Forelimb muscle (tissue), 1 donor: ENCODE results near the gene CCSER1. TPM values are rescaled to one million over a fixed set of nuclear protein-coding genes. Genes with fewer than 3 reads are reported as not detected.
"Not testable (repeated sequence)": the region's sequence is repeated elsewhere in the genome, so short reads cannot be mapped to it uniquely, and the experiment has no call there.

ENCODE experiments used
- DNase-seq: peaks from one replicate; pipeline ENCODE4 v3.0.0-alpha.2; 2013; ENCODE audit warnings: low read depth
- polyA plus RNA-seq: library from polyadenylated mRNA; unstranded; fragments of 120-200 nt; gene quantifications from one replicate; pipeline ENCODE4 v1.2.1, GENCODE V29; 2013; ENCODE audit not compliant: insufficient read length

CCSER1 gene
- polyA plus RNA-seq, 1 donor, result 0.22 TPM

DNA sequence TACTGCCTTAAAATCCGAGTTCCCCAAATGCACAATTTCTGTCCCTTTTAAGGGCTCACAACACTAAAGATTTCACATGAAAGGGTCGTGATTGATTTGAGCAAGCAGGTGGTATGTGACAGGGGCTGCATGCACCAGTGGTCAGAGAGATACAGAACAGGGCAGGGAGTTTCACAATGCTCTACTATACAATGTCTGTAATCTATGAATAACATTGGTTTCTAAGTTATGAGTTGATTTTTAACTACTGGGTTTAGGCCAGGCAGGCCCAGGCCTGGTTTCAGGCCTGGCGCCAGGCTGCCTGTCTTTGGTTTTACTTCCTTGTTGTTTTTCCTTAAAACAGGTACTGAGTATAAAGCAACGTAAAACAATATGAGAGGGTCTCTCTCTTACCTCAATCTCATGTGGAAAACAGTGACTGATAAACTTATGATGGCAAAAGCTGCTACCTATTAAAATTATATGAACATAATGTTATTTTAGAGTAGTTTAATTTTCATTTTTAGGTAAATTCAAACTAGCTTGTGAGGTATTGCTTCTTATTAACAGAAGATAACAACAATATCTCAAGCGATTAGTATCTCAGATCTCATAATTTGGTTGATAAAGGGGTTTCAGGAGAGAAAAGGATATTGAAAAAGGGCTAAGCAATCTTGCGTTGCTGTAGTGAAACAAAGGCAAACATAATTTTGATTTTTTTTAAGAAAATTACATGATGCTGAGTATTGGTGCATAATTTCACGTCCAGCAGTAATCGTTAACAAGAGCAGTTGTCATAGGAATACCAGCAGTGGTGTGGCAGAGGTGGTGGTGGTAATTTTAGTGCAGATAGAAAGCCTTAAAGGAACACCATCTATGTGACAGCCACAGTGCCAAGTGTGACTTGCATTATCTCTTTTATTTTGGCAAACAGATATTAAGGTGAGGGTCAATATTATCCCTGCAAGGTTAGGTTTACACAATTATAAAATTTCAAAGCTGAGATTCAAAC is 1232.1 kb downstream of the CCSER1 start:
- DNase-seq, result no peak

DNA sequence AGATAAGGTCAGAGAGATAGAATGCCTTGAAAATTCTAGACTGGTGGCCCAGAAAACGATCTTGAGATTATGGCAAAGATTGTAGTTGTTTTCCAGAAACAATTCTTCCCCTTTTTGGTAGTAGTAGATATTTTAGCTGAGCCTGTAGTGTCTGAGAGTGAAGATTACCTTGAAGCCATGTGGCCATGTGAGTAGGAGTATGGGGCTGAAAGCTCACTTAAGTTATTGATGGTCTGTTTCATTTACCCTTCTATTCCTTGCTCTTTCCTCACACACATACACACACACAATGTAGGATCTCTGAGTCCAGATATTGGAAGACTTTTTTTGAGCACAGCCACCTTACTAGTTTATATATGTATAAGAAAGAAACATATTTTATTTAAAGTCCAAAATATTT is 1234.9 kb downstream of the CCSER1 start:
- no peak for DNase-seq

DNA sequence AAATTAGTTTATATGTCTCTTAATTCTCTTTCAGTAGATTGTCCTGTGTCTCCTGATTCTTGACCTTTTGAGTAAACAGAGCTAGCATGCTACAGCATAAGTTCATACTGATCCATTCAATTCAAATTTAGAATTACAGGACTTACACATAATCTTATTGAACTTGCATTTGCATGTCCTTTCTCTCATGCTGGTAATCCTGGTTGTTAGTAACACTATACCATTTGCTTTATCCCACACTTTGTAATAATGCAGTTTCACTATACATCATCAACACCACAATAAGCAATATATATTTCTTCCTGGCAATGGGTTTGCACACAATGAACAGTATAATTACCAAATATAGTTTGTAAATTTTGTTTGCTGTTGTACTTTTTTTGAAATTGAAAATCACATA is 1239.4 kb downstream of the CCSER1 start:
- DNase-seq, result no peak

GRCh38 chr4:91369116-91369515 is 1241.9 kb downstream of the CCSER1 start:
- DNase-seq, result no peak

GRCh38 chr4:91373546-91373945 is 1246.4 kb downstream of the CCSER1 start:
- DNase-seq, result no peak

DNA sequence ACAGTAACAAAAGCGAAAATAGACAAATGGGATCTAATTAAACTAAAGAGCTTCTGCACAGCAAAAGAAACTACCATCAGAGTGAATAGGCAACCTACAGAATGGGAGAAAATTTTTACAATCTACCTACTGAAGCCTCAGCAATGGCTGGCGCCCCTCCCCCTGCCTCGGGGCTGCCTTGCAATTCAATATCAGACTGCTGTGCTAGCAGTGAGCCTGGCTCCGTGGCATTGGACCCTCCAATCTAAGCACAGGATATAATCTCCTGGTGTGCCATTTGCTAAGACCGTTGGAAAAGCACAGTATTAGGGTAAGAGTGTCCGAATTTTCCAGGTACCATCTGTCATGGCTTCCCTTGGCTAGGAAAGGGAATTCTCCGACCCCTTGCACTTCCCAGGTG is 1278.2 kb downstream of the CCSER1 start:
- not testable (repeated sequence) for DNase-seq

DNA sequence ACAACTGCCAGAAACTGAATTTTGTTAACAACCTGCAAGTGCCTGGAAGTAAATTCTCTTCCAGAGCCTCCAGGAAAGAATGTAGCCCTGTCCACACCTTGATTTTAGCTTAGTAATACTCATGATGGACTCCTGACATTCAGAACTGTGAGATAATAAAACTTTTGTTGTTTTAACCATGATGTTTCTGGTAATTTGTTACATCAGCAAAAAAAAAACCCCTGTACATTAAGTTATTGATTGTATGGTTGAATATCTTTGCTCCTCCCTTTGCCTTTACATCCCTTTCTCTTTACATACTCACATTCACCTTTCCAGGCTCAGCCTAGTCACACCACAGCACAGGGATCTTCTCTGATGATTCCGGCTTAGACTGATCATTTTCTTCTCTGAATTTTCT is 1294.8 kb downstream of the CCSER1 start:
- no peak for DNase-seq

DNA sequence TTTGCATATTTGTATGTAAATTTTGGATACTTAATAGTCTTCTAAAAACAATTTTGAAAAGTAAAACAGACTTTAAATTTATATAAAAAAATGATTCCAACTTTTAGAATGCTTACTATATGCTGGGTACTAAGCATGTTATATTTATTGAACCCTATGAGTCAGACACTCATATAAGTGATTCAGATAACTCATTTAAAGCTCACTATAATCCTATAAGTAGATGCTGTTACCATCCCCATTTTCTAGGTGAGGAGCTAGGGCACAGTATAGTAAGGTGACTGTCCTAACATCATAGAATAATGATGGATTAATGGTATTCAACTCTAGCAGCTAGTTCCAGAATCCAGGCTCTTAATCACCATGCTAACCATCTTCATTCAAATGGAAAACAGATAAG is 1299.5 kb downstream of the CCSER1 start:
- DNase-seq, result no peak

- DNase-seq, result no peak
These were observed 1300.0 kb downstream of the CCSER1 start for GRCh38 chr4:91427171-91427570.

GRCh38 chr4:91434631-91435030 is 1307.4 kb downstream of the CCSER1 start:
- DNase-seq, result peak; percentile 5

GRCh38 chr4:91436556-91436955 is 1309.4 kb downstream of the CCSER1 start:
- no peak for DNase-seq

- DNase-seq, result no peak
These were observed 1320.0 kb downstream of the CCSER1 start for GRCh38 chr4:91447168-91447567.

DNA sequence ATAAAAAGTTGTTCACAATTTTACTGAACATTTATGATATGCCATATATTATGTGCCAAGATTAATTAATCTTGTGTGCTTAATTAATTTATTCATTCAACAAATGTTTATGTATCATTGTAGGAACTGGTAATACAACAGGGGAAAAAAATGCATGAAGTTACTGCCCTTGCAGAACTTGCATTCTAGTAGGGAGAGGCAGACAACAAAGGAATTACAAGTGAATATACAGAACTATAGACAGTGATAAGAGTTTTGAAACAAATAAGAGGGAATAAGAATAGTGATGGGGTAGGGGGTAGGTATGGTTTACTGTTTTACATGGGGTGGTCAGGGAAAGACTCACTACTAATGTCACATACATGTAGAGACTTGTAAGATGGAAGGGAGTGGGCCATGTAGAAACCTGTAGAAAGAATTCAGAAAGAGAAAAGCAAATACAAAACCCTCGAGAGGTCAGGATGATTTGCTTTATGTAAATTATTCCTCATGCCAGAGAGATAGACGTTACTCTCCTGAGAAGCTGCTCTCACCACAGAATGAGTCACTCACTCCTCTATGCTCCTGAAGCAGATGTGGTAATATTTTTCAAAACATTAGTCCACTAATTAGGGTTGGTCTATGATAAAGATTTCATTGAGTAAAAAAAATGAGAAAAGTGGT is 1321.6 kb downstream of the CCSER1 start:
- no peak for DNase-seq

DNA sequence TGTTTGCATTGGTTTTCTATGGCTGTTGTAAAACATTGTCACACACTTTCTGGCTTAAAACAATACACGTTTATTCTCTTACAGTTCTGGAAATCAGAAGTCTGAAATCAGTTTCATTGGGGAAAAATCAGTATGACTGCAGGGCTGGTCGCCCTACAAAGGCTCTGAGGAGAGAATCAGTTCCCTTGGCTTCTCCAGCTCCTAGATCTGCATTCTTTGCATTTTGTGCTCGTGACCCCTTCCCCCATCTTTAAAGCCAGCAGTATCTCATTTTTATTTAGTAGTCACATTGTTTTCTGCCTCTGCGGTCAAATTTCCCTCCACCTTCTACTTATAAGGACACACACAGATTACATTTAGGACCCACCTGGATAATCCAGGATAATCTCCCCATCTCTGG is 1326.9 kb downstream of the CCSER1 start:
- no peak for DNase-seq

GRCh38 chr4:91462566-91462965 is 1335.4 kb downstream of the CCSER1 start:
- DNase-seq, result not testable (repeated sequence)

DNA sequence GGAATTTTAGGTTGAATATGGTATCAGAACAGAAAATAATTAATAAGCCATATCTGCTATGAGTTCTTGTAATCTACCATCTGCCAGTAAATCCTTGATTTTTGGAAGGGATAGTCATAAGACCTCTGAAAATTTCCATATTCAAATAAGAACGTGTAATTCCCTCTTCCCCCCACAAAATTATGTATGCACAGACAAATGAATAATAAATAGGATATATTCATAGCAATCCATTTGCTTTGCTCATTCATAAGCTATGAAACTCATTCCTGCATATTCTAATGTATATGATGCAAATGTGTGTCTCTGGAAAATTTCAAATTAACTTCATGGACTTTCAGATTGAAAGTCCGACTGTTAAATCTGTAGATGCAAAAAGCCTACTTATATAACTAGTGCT is 1343.5 kb downstream of the CCSER1 start:
- no peak for DNase-seq

DNA sequence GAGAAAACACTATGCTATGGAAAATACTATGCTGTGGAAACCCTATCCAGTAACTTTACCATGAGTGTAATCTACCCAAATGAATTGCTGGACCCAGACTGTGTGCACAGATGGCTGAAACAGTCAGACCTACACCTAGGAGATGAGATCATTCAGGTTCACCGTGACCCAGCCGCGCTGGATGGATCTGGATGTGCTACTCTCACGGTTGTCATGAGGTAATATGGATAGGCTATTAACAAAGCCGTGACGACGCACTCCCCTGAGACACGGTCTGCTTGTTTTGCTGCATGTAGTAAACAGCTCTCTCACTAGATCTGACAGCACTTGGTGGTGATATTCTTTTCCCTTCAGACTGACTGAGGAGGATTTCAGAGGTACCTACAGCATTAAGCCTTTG is 1344.1 kb downstream of the CCSER1 start:
- DNase-seq, result no peak

DNA sequence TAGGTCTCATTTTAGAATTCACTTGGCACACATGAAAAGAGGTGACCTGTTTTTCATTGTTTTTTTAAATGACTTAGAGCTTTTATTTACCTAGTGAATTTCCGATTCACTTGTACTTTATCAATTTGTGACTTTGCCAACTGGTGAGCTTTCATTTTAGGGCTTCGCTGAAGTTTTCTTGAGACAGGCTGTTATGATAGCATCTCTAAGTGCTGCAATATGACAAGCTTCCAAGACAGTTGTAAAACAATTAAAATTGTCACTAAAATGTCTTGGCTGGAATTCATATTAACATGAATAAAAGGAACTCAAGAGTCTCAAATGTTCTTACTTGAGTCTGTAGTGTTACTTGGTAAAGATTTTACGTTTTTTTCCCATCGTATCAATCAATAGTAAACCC is 1344.9 kb downstream of the CCSER1 start:
- DNase-seq, result no peak

DNA sequence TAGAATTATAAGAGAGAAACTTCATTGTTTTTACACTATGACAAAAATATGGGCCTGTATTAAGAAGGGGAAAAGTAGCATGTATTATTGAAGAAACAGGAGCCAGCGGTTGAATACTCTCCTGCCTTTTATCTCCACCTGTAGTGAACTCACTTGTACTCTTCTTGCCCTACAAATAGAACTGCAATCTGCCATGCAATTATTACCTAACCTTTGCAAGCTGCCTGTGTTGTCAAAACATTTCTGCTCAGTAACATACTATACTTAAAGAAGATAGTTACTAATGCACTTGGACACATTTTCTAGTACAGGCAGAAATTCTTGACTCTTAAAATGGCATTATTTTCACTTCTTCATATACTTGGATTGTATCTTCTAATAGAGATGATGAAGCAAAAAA is 1358.2 kb downstream of the CCSER1 start:
- no peak for DNase-seq

GRCh38 chr4:91488946-91489345 is 1361.8 kb downstream of the CCSER1 start:
- no peak for DNase-seq

DNA sequence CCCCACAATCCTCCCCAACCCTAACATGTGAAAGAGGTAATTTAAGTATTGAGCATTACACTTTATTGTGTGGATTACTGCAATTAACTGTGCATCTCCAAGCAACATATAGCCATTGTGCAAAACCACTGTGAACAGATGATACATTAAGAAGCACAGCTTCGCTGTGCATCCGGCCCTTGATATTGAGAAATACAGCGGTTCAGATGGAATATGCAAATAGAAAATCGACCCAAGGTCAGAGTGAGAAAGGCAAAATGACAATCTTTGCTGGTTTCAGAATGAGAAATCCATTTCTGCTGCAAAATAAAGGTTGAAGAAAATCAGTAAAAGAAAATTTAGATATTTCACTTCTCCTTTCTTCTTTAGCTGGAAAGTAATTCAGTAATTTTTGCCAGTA is 1370.7 kb downstream of the CCSER1 start:
- no peak for DNase-seq

DNA sequence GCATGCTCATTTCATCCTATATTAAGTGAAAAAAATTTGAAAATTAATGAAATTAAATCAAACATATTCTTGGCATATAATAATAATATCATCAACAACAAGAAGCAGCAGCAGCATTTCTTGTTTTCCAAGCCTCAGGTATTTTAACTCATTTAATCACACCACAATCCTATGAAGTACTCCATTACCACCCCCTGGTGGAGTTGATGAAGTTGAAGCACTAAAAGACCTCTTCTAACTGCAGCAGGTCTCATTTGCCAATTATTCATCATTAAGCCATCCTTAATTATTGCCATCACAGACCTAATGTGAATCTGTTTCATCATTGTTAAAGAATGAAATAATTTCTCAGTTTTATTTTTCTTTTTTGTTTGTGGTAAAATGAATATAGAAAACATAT is 1375.2 kb downstream of the CCSER1 start:
- DNase-seq, result no peak

GRCh38 chr4:91513326-91513725 is 1386.1 kb downstream of the CCSER1 start:
- DNase-seq, result no peak
